Measurements from ENCODE around the gene SMARCB1.

The SMARCB1 gene

GRCh38 chr22:23833017-23833751 is 46.4 kb downstream of the SMARCB1 start:
- in situ Hi-C loops (cut with MboI; ENCODE audit: low sequenced_read_pairs, unreplicated experiment) = no loop called here

GRCh38 chr22:23833911-23834317 is 47.1 kb downstream of the SMARCB1 start:
- TF ChIP-seq CTCF (IDR thresholded peaks at IDR 0.05; ENCODE audit: borderline replicate concordance, control extremely low read depth, extremely low read depth, insufficient read depth, missing control alignments) = no peak
- no peak for DNase-seq (ENCODE audit: low spot score)
- in situ Hi-C loops (cut with MboI; ENCODE audit: low sequenced_read_pairs, unreplicated experiment) = no loop called here

More at GRCh38 chr22:23833017-23833751, 46.4 kb downstream of the SMARCB1 start:
- no peak for TF ChIP-seq CTCF (IDR thresholded peaks at IDR 0.05; ENCODE audit: borderline replicate concordance, control extremely low read depth, extremely low read depth, insufficient read depth, missing control alignments)
- DNase-seq (ENCODE audit: low spot score) = no peak

- in situ Hi-C loops (cut with MboI; ENCODE audit: low sequenced_read_pairs, unreplicated experiment) = no loop called here
- no peak for TF ChIP-seq CTCF (IDR thresholded peaks at IDR 0.05; ENCODE audit: borderline replicate concordance, control extremely low read depth, extremely low read depth, insufficient read depth, missing control alignments)
- DNase-seq (ENCODE audit: low spot score) = no peak
These were observed 47.6 kb downstream of the SMARCB1 start for GRCh38 chr22:23834406-23834792.

- no peak for TF ChIP-seq CTCF (IDR thresholded peaks at IDR 0.05; ENCODE audit: borderline replicate concordance, control extremely low read depth, extremely low read depth, insufficient read depth, missing control alignments)
- no peak for DNase-seq (ENCODE audit: low spot score)
- in situ Hi-C loops (cut with MboI; ENCODE audit: low sequenced_read_pairs, unreplicated experiment) = no loop called here
These were observed 48.2 kb downstream of the SMARCB1 start for GRCh38 chr22:23834793-23835483.

GRCh38 chr22:23835484-23836144 is 48.8 kb downstream of the SMARCB1 start:
- in situ Hi-C loops (cut with MboI; ENCODE audit: low sequenced_read_pairs, unreplicated experiment) = no loop called here
- DNase-seq (ENCODE audit: low spot score) = no peak
- no peak for TF ChIP-seq CTCF (IDR thresholded peaks at IDR 0.05; ENCODE audit: borderline replicate concordance, control extremely low read depth, extremely low read depth, insufficient read depth, missing control alignments)

GRCh38 chr22:23836281-23836680 is 49.5 kb downstream of the SMARCB1 start:
- no peak for TF ChIP-seq CTCF (IDR thresholded peaks at IDR 0.05; ENCODE audit: borderline replicate concordance, control extremely low read depth, extremely low read depth, insufficient read depth, missing control alignments)
- in situ Hi-C loops (cut with MboI; ENCODE audit: low sequenced_read_pairs, unreplicated experiment) = no loop called here
- no peak for DNase-seq (ENCODE audit: low spot score)
